HG03575 (cell line): Measurements from ENCODE around the gene LRRD1.

Experiments
- ATAC-seq: cut with Tn5 transposase; IDR thresholded peaks from one replicate; pipeline ENCODE4 v1.9.1; 2021; ENCODE audit not compliant: unreplicated experiment, insufficient number of reproducible peaks, low FRiP score; ENCODE audit errors: extremely low read depth

The LRRD1 gene

GRCh38 chr7:92095380-92095779, 83.6 kb downstream of the LRRD1 start:
- no peak for ATAC-seq
